ENCODE measurements around the gene MGST2. TPM values are rescaled to one million over a fixed set of nuclear protein-coding genes. Genes with fewer than 3 reads are reported as not detected.

The MGST2 gene
- total and polyA plus RNA-seq, 2 donors from 2014 or later, result 62.8 to 168 TPM

GRCh38 chr4:139715746-139716391 is 50.2 kb downstream of the MGST2 start:
- Histone ChIP-seq H3K9me3 (ENCODE audit: control insufficient read depth in 2 of 3, insufficient read depth in 1 of 3, low read length in 3 of 3) (no peaks in the 10 kb centered on the region), H3K27me3 (ENCODE audit: control insufficient read depth, insufficient read depth, low read length) (no peaks in the 10 kb centered on the region), H3K27ac (ENCODE audit: low read depth in 2 of 2, low read length in 2 of 2) (no peak overlapping the region), H3K4me1 (ENCODE audit: control insufficient read depth in 2 of 3, insufficient read depth in 2 of 3, low read depth in 1 of 3, low read length in 3 of 3) (no peaks in the 10 kb centered on the region), H3K4me3 (ENCODE audit: low read length in 3 of 3) (no peak overlapping the region), H3K36me3 (ENCODE audit: control insufficient read depth in 2 of 3, insufficient read depth in 3 of 3, low read length in 3 of 3) (peaks cover 0 to 2% (median 0%) of the 10 kb centered on the region in 3 donors), H3K9ac (ENCODE audit: low read length in 3 of 3) (no peak overlapping the region)
- TF ChIP-seq CTCF (IDR thresholded peaks at IDR 0.05; ENCODE audit: borderline replicate concordance, extremely low read depth, insufficient read depth), result no peak
- intact Hi-C loops (cut with DNase I), result no loop called here
- DNase-seq (no peak), FAIRE-seq (no peak)

GRCh38 chr4:139718358-139718757 is 52.7 kb downstream of the MGST2 start:
- no peak for FAIRE-seq
- H3K4me1 ChIP-seq (ENCODE audit: control insufficient read depth in 2 of 3, insufficient read depth in 2 of 3, low read depth in 1 of 3, low read length in 3 of 3), result no peaks in the 10 kb centered on the region

GRCh38 chr4:139718833-139719232 is 53.2 kb downstream of the MGST2 start:
- H3K27ac ChIP-seq (ENCODE audit: low read depth in 2 of 2, low read length in 2 of 2), result no peak overlapping the region
- DNase-seq, result no peak
- TF ChIP-seq CTCF (IDR thresholded peaks at IDR 0.05; ENCODE audit: borderline replicate concordance, extremely low read depth, insufficient read depth), result no peak
- FAIRE-seq, result no peak
- no peaks in the 10 kb centered on the region for H3K27me3 ChIP-seq (ENCODE audit: control insufficient read depth, insufficient read depth, low read length)
- no peaks in the 10 kb centered on the region for H3K9me3 ChIP-seq (ENCODE audit: control insufficient read depth in 2 of 3, insufficient read depth in 1 of 3, low read length in 3 of 3)
- peaks cover 0 to 2% (median 0%) of the 10 kb centered on the region in 3 donors for H3K36me3 ChIP-seq (ENCODE audit: control insufficient read depth in 2 of 3, insufficient read depth in 3 of 3, low read length in 3 of 3)
- no peaks in the 10 kb centered on the region for H3K4me1 ChIP-seq (ENCODE audit: control insufficient read depth in 2 of 3, insufficient read depth in 2 of 3, low read depth in 1 of 3, low read length in 3 of 3)
- H3K4me3 ChIP-seq (ENCODE audit: low read length in 3 of 3), result no peak overlapping the region
- no peak overlapping the region for H3K9ac ChIP-seq (ENCODE audit: low read length in 3 of 3)
- intact Hi-C loops (cut with DNase I), result no loop called here

More at GRCh38 chr4:139718358-139718757, 52.7 kb downstream of the MGST2 start:
- Histone ChIP-seq H3K27ac (ENCODE audit: low read depth in 2 of 2, low read length in 2 of 2) (no peak overlapping the region), H3K9me3 (ENCODE audit: control insufficient read depth in 2 of 3, insufficient read depth in 1 of 3, low read length in 3 of 3) (no peaks in the 10 kb centered on the region), H3K9ac (ENCODE audit: low read length in 3 of 3) (no peak overlapping the region), H3K27me3 (ENCODE audit: control insufficient read depth, insufficient read depth, low read length) (no peaks in the 10 kb centered on the region), H3K4me3 (ENCODE audit: low read length in 3 of 3) (no peak overlapping the region), H3K36me3 (ENCODE audit: control insufficient read depth in 2 of 3, insufficient read depth in 3 of 3, low read length in 3 of 3) (peaks cover 0 to 2% (median 0%) of the 10 kb centered on the region in 3 donors)
- no peak for DNase-seq
- no peak for TF ChIP-seq CTCF (IDR thresholded peaks at IDR 0.05; ENCODE audit: borderline replicate concordance, extremely low read depth, insufficient read depth)
- intact Hi-C loops (cut with DNase I), result no loop called here
